SK-N-SH (cell line): Measurements from ENCODE around the gene FIZ1. TPM values are rescaled to one million over a fixed set of nuclear protein-coding genes. Genes with fewer than 3 reads are reported as not detected.
A peak's percentile ranks its signal among the peaks of the same experiment; 100 is the strongest.

Source experiments
- CTCF ChIA-PET: fragments of 300-600, 350-600 bp; formaldehyde crosslinking; extraction: SDS; loops from one replicate; lab custom pipeline; 2021; lab: Yijun Ruan, JAX
- POLR2A ChIA-PET: fragments of 350-600 bp; sonication (Branson Sonifier 250); formaldehyde crosslinking; extraction: SDS; loops from one replicate; lab custom pipeline; 2020; ENCODE audit warnings: antibody characterized with exemption, inconsistent platforms; lab: Yijun Ruan, JAX
- DNase-seq: peaks from one replicate; pipeline ENCODE4 v3.0.0; 2012
- H2AFZ ChIP-seq: fragments of 200-600 bp; sonication (generic); 2 replicates; pipeline ENCODE4 v1.8.1; 2016; ENCODE audit warnings: antibody characterized with exemption, mild to moderate bottlenecking, low read depth
- H3F3A ChIP-seq: fragments of 200-600 bp; sonication (generic); replicated peaks from 2 replicates; pipeline ENCODE3; 2016; ENCODE audit warnings: antibody characterized with exemption, mild to moderate bottlenecking; ENCODE audit not compliant: insufficient read depth
- H3K27ac ChIP-seq, 2 experiments: fragments of 200-500 bp in 1 of 2; fragments of 200-600 bp in 1 of 2; sonication (Bioruptor generic) in 1 of 2; sonication (generic), shearing (Covaris generic) in 1 of 2; 2 replicates each; pipeline versions ENCODE4 v1.5.1 to v1.6.1; 2014 to 2016; ENCODE audit warnings: low read depth in 2 of 2, inconsistent platforms in 1 of 2, low read length in 1 of 2, mild to moderate bottlenecking in 1 of 2, mixed read lengths in 1 of 2
- H3K27me3 ChIP-seq: fragments of 200-600 bp; sonication (generic), shearing (Covaris generic); 2 replicates; pipeline ENCODE4 v1.6.1; 2016; ENCODE audit warnings: mixed run types; ENCODE audit not compliant: insufficient read depth
- H3K36me3 ChIP-seq, 2 experiments: fragments of 200-500 bp in 1 of 2; fragments of 200-600 bp in 1 of 2; sonication (Bioruptor generic) in 1 of 2; sonication (generic) in 1 of 2; replicated peaks in 1 of 2; 2 replicates each; pipeline versions ENCODE3 to v1.5.1; 2014 to 2016; ENCODE audit warnings: low read length in 1 of 2, mild to moderate bottlenecking in 1 of 2; ENCODE audit not compliant: insufficient read depth in 2 of 2, control insufficient read depth in 1 of 2
- H3K4me1 ChIP-seq, 2 experiments: fragments of 200-500 bp in 1 of 2; fragments of 200-600 bp in 1 of 2; sonication (Bioruptor generic) in 1 of 2; sonication (generic), shearing (Covaris generic) in 1 of 2; 2 replicates each; pipeline versions ENCODE4 v1.5.1 to v1.6.1; 2014 to 2016; ENCODE audit warnings: low read depth in 1 of 2, low read length in 1 of 2, mixed run types in 1 of 2; ENCODE audit not compliant: insufficient read depth in 2 of 2, control insufficient read depth in 1 of 2
- H3K4me2 ChIP-seq: fragments of 200-600 bp; sonication (generic), shearing (Covaris generic); 2 replicates; pipeline ENCODE4 v1.6.1; 2017; ENCODE audit warnings: mixed run types
- H3K4me3 ChIP-seq, 2 experiments: fragments of 200-500 bp in 1 of 2; fragments of 200-600 bp in 1 of 2; sonication (Bioruptor generic) in 1 of 2; sonication (generic), shearing (Covaris generic) in 1 of 2; 2 replicates each; pipeline versions ENCODE4 v1.5.1 to v1.8.1; 2014 to 2016; ENCODE audit warnings: low read depth in 2 of 2, inconsistent platforms in 1 of 2, low read length in 1 of 2, mild to moderate bottlenecking in 1 of 2, mixed read lengths in 1 of 2, moderate library complexity in 1 of 2
- H3K79me2 ChIP-seq: fragments of 200-600 bp; sonication (generic); 2 replicates; pipeline ENCODE4 v1.8.1; 2017; ENCODE audit warnings: mild to moderate bottlenecking; ENCODE audit not compliant: insufficient read depth
- H3K9ac ChIP-seq: fragments of 200-600 bp; sonication (generic); 2 replicates; pipeline ENCODE4 v1.6.1; 2017; ENCODE audit warnings: mixed run types
- H3K9me2 ChIP-seq: fragments of 200-600 bp; sonication (generic); 2 replicates; pipeline ENCODE4 v1.6.1; 2017; ENCODE audit warnings: mixed run types
- H3K9me3 ChIP-seq: fragments of 200-600 bp; sonication (generic); 2 replicates; pipeline ENCODE4 v1.6.1; 2017; ENCODE audit warnings: mixed run types, mild to moderate bottlenecking, moderate library complexity
- H4K20me1 ChIP-seq: fragments of 200-600 bp; sonication (generic); 2 replicates; pipeline ENCODE4 v1.6.1; 2017; ENCODE audit warnings: mild to moderate bottlenecking, mixed run types; ENCODE audit not compliant: insufficient read depth
- CHD2 ChIP-seq: fragments of 150-350 bp; IDR thresholded peaks from 2 replicates; pipeline ENCODE4 v1.6.1; 2018; ENCODE audit warnings: low read length; ENCODE audit not compliant: partially characterized antibody
- CTCF ChIP-seq: fragments of 200-600 bp; sonication (generic); IDR thresholded peaks from 2 replicates; pipeline ENCODE4 v1.6.1; 2017; ENCODE audit warnings: antibody characterized with exemption, mild to moderate bottlenecking, moderate library complexity
- EZH2phosphoT487 ChIP-seq: fragments of 200-600 bp; sonication (generic); IDR thresholded peaks from 2 replicates; pipeline ENCODE4 v1.6.1; 2017; ENCODE audit warnings: low read depth, mixed run types, mild to moderate bottlenecking, antibody characterized with exemption, moderate library complexity, borderline replicate concordance
- FOXJ3 ChIP-seq: sonication (generic); formaldehyde crosslinking; IDR thresholded peaks from 2 replicates; pipeline ENCODE4 v1.5.1; 2020; ENCODE audit warnings: mild to moderate bottlenecking, missing genetic modification reagents
- GABPA ChIP-seq: IDR thresholded peaks from 2 replicates; pipeline ENCODE4 v1.4.0; 2012; ENCODE audit warnings: low read depth, mild to moderate bottlenecking
- GATA2 ChIP-seq: sonication (generic); formaldehyde crosslinking; IDR thresholded peaks from 2 replicates; pipeline ENCODE4 v1.5.0; 2020; ENCODE audit warnings: mild to moderate bottlenecking, missing genetic modification reagents
- MXI1 ChIP-seq: IDR thresholded peaks from 2 replicates; pipeline ENCODE4 v1.6.1; 2012; ENCODE audit warnings: mild to moderate bottlenecking, low read depth, low read length, improper control_type of control experiment
- NRF1 ChIP-seq: IDR thresholded peaks from 2 replicates; pipeline ENCODE4 v1.6.1; 2012; ENCODE audit warnings: low read depth, mild to moderate bottlenecking, low read length
- POLR2AphosphoS5 ChIP-seq: IDR thresholded peaks from 2 replicates; pipeline ENCODE4 v1.6.1; 2012; ENCODE audit warnings: low read depth, low read length
- RAD21 ChIP-seq: IDR thresholded peaks from 2 replicates; pipeline ENCODE4 v1.6.1; 2012; ENCODE audit warnings: mild to moderate bottlenecking, low read length
- REST ChIP-seq: IDR thresholded peaks from 2 replicates; pipeline ENCODE4 v1.6.1; 2012; ENCODE audit warnings: mild to moderate bottlenecking, low read depth, low read length, moderate library complexity
- RFX5 ChIP-seq: IDR thresholded peaks from 2 replicates; pipeline ENCODE4 v1.6.1; 2012; ENCODE audit warnings: mild to moderate bottlenecking, improper control_type of control experiment, low read length
- WGBS: methylation state at CpG from one replicate; pipeline ENCODE4 v1.1.6; 2017; ENCODE audit warnings: low lambda C conversion rate; 5-methylcytosine and 5-hydroxymethylcytosine counted together
- polyA plus RNA-seq, 3 experiments: library from polyadenylated mRNA; depleted of rRNA; stranded (reverse); fragments of >200 nt; gene quantifications; 2 replicates each; pipeline ENCODE4 v1.2.3, GENCODE V29; 2012
- TF ChIP-seq, protein P1 (sequence below): IDR thresholded peaks from 2 replicates; pipeline ENCODE4 v1.4.0; 2012; ENCODE audit warnings: low read depth
- TF ChIP-seq, protein P2 (sequence below): IDR thresholded peaks from 2 replicates; pipeline ENCODE4 v1.4.0; 2012; ENCODE audit warnings: low read depth, borderline replicate concordance

Gene FIZ1
- polyA plus RNA-seq, 1 of the 3 experiments (the other 2 are of a cell fraction) = 5.7 TPM

DNA sequence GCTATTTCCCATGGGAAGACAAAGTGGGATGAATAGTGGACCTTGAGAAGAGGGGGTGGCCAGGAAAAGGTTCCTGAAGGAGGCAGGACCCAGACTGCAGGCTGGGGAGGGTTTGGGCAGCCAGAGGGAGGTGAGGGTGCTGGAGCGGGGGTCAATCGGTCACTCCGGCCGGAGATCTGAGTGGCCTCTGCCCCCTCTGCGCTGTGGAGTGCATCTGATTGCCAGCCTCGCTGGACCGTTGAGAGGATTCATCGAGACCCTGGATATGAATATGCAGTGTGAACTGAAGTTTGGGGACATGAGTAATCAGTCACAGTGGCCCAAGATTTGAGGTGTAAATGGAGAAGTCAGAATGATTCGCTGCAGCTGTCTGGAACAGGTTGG, 36.0 kb upstream of the FIZ1 start:
- H3K4me1 ChIP-seq = peaks cover 5 to 25% of the 10 kb centered on the region in 2 experiments; a peak in 1 of 4 replicates
- no peak for DNase-seq
- H4K20me1 ChIP-seq = no peaks in the 10 kb centered on the region
- H3K36me3 ChIP-seq = peaks cover 0 to 6% of the 10 kb centered on the region in 2 experiments
- peaks cover 54% of the 10 kb centered on the region for H3K79me2 ChIP-seq
- no peaks in the 10 kb centered on the region for H3K9me2 ChIP-seq
- CTCF ChIA-PET = interaction anchor here (1.0 to 5.0 kb wide), 6 partner anchors 11 to 168 kb away, joined by 3 to 28 read pairs (median 6); partner anchors contain the start of gene ZNF784
- H3K27me3 ChIP-seq = no peaks in the 10 kb centered on the region
- peak overlapping the region; percentile 97 for H3K4me2 ChIP-seq
- TF ChIP-seq, protein P1, sequence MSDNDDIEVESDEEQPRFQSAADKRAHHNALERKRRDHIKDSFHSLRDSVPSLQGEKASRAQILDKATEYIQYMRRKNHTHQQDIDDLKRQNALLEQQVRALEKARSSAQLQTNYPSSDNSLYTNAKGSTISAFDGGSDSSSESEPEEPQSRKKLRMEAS = no peak
- TF ChIP-seq, protein P2, sequence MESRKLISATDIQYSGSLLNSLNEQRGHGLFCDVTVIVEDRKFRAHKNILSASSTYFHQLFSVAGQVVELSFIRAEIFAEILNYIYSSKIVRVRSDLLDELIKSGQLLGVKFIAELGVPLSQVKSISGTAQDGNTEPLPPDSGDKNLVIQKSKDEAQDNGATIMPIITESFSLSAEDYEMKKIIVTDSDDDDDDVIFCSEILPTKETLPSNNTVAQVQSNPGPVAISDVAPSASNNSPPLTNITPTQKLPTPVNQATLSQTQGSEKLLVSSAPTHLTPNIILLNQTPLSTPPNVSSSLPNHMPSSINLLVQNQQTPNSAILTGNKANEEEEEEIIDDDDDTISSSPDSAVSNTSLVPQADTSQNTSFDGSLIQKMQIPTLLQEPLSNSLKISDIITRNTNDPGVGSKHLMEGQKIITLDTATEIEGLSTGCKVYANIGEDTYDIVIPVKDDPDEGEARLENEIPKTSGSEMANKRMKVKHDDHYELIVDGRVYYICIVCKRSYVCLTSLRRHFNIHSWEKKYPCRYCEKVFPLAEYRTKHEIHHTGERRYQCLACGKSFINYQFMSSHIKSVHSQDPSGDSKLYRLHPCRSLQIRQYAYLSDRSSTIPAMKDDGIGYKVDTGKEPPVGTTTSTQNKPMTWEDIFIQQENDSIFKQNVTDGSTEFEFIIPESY = no peak
- TF ChIP-seq, all 33 proteins: peak for 0
- Histone ChIP-seq H3K4me3 (peak overlapping the region; percentile 74 to 86), H3F3A (peaks cover 29% of the 10 kb centered on the region), H3K27ac (peak overlapping the region; percentile 72 to 83), H2AFZ (no peak overlapping the region), H3K9ac (peak overlapping the region; percentile 99), H3K9me3 (no peaks in the 10 kb centered on the region)
- WGBS = 8% methylated on average over 8 of the region's 9 CpGs
- POLR2A ChIA-PET = no interaction called here

DNA sequence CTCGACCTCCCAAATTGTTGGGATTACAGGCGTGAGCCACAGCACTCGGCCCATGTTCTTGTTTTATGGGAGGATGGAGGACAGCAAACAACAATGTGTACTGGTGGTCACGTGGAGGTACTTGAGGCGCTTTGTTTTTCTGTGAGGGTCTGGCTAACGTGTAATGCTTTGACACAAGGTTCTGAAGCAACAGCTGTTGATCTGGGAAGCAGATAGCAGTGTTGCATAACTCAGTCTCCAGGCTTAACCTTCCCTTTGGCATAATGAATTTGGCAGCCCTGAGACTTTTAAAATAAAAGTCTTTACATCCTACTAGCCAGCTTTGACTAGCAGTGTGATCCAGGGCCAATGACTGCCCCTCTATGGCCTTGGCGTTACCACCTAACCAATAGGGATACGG, 34.5 kb upstream of the FIZ1 start:
- DNase-seq = no peak
- POLR2A ChIA-PET = interaction anchor here (2.4 kb wide), 1 partner anchor 20 kb away, joined by 5 read pairs; no protein-coding TSS in a partner anchor
- Histone ChIP-seq H3K36me3 (peaks cover 0 to 6% of the 10 kb centered on the region in 2 experiments), H3K9me3 (no peaks in the 10 kb centered on the region), H3K4me2 (peak overlapping the region; percentile 97; the same call in 1 of the 2 replicates), H3K27me3 (no peaks in the 10 kb centered on the region), H3K4me3 (no peak overlapping the region), H3K79me2 (peaks cover 40% of the 10 kb centered on the region), H3K9me2 (no peaks in the 10 kb centered on the region), H2AFZ (peak overlapping the region; percentile 97; the same call in 1 of the 2 replicates), H4K20me1 (no peaks in the 10 kb centered on the region), H3F3A (peaks cover 15% of the 10 kb centered on the region), H3K9ac (no peak overlapping the region), H3K4me1 (peaks cover 0 to 16% of the 10 kb centered on the region in 2 experiments; a peak in 1 of 4 replicates), H3K27ac (no peak overlapping the region; a peak in 1 of 4 replicates)
- CTCF ChIA-PET = interaction anchor here (0.7 to 4.6 kb wide), 15 partner anchors 10 to 493 kb away, joined by 3 to 40 read pairs (median 9); partner anchors contain the start of genes CCDC106, U2AF2, ZNF581 and ZNF784
- WGBS = 96% methylated on average over 8 of the region's 8 CpGs
- no peak for TF ChIP-seq EZH2phosphoT487
- no peak for TF ChIP-seq RAD21
- no peak for TF ChIP-seq POLR2AphosphoS5
- TF ChIP-seq GABPA = no peak
- no peak for TF ChIP-seq CHD2
- TF ChIP-seq MXI1 = no peak
- TF ChIP-seq REST = no peak
- no peak for TF ChIP-seq NRF1
- TF ChIP-seq CTCF = no peak
- TF ChIP-seq, protein P2 = no peak
- no peak for TF ChIP-seq FOXJ3 (CRISPR knock-in tag)
- no peak for TF ChIP-seq RFX5
- TF ChIP-seq, protein P1 = no peak
- TF ChIP-seq GATA2 (CRISPR knock-in tag) = no peak
